Esophagus squamous epithelium (tissue), 4 donors: ENCODE results near the gene ADPRHL1.
"Not testable (repeated sequence)": the region's sequence is repeated elsewhere in the genome, so short reads cannot be mapped to it uniquely, and the experiment has no call there.

Experiments used
- CTCF ChIP-seq, 6 experiments: fragments of 450-650 bp in 4 of 6; fragments of 200-600 bp in 2 of 6; sonication (generic) in 2 of 6; IDR thresholded peaks; one replicate each; pipeline ENCODE4 v1.5.1; 2016 to 2019; ENCODE audit warnings: antibody characterized with exemption in 6 of 6, mild to moderate bottlenecking in 4 of 6, moderate library complexity in 4 of 6
- POLR2A ChIP-seq, 4 donors: fragments of 450-650 bp; IDR thresholded peaks; one replicate each; pipeline ENCODE4 v1.6.1; 2017; ENCODE audit warnings: antibody characterized with exemption in 4 of 4, mild to moderate bottlenecking in 4 of 4, moderate library complexity in 3 of 4

GRCh38 chr13:113436866-113437265 lies 16.4 kb downstream of the ADPRHL1 start:
- TF ChIP-seq CTCF, POLR2A (IDR thresholded peaks at IDR 0.05): not testable (repeated sequence)
